Coronary artery (tissue), 2 donors: ENCODE measurements around the gene OSBPL2.

Experiments
- DNase-seq: peaks from one replicate; pipeline ENCODE4 v3.0.0-alpha.2; 2017; ENCODE audit warnings: low spot score
- H3K27ac ChIP-seq, 2 donors: fragments of 200-600 bp; sonication (generic); one replicate each; pipeline ENCODE4 v1.5.1; 2016 to 2019
- H3K4me3 ChIP-seq: fragments of 200-600 bp; sonication (generic); 2 replicates; pipeline ENCODE4 v1.5.1; 2016; ENCODE audit warnings: mild to moderate bottlenecking, moderate library complexity
- CTCF ChIP-seq: fragments of 200-600 bp; sonication (generic); IDR thresholded peaks from one replicate; pipeline ENCODE4 v1.5.1; 2019; ENCODE audit warnings: antibody characterized with exemption

Gene OSBPL2

GRCh38 chr20:62311150-62311549 lies 72.8 kb downstream of the OSBPL2 start:
- no peak overlapping the region for H3K4me3 ChIP-seq
- no peak for DNase-seq

GRCh38 chr20:62311832-62312661 lies 73.7 kb downstream of the OSBPL2 start:
- TF ChIP-seq CTCF = no peak
- Histone ChIP-seq H3K4me3 (no peak overlapping the region), H3K27ac (no peak overlapping the region)
- DNase-seq = no peak

More at GRCh38 chr20:62311150-62311549, 72.8 kb downstream of the OSBPL2 start:
- no peak for TF ChIP-seq CTCF
- no peak overlapping the region for H3K27ac ChIP-seq

DNA sequence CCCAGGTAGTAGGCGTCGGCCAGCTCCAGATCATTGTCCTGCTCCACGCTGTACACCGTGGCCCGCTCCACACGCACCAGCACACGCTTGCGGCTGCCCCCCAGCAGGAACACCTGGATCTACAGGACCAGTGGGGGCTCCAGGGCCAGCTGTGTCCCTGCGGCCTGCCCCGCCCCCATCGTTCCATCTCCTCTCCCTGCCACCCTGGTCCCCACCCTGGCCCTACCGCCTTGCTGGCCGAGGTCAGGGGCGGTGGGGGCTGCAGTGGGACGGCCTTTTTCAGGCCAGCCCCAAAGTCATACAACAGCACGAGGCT lies 74.3 kb downstream of the OSBPL2 start:
- Histone ChIP-seq H3K27ac (no peak overlapping the region), H3K4me3 (no peak overlapping the region)
- DNase-seq = no peak
- no peak for TF ChIP-seq CTCF

DNA sequence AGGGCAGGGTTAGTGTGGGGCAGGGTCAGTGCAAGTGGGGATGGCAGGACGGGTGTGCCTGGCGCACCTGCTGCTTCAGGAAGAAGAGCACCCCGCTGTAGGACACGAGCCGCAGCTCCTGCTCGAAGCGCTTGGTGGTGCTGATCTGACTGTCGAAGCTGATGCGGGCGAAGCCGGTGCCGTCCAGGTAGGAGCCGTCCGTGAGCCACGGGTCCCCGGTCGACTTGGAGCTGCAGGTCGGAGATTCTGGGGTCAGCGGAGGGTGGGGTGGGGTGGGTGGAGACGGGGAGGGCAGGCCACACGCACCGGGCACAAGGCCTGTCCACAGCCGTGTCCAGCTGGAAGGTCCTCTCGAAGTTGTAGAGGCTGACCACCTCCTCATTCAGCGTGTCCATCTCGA lies 74.7 kb downstream of the OSBPL2 start:
- Histone ChIP-seq H3K27ac (no peak overlapping the region), H3K4me3 (no peak overlapping the region)
- TF ChIP-seq CTCF = no peak
- no peak for DNase-seq

GRCh38 chr20:62313460-62314338 lies 75.4 kb downstream of the OSBPL2 start:
- H3K4me3 ChIP-seq = no peak overlapping the region
- DNase-seq = no peak
- TF ChIP-seq CTCF = no peak
- H3K27ac ChIP-seq = no peak overlapping the region

DNA sequence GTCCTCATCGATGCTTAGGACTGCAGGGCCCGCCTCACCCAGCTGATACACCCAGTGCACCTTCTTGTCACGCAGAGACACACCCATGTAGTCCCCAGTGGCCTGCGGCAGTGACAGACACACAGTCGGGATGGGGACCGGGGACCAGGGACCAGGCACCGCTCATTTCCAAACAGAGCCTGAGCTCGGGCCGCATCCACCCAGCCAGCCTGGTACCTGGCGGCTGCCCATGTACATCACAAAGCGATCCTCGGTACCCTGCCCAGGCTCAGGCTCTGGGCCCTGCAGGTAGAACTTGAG lies 76.0 kb downstream of the OSBPL2 start:
- no peak overlapping the region for H3K4me3 ChIP-seq
- H3K27ac ChIP-seq = no peak overlapping the region
- TF ChIP-seq CTCF = no peak
- DNase-seq = no peak
